Ovary (tissue), 3 donors: ENCODE measurements around the gene CHID1.

Experiments
- CTCF ChIP-seq, 3 donors: fragments of 450-650 bp in 2 of 3; fragments of 200-600 bp in 1 of 3; IDR thresholded peaks; one replicate each; pipeline versions ENCODE4 v1.5.1 to v1.8.0; 2016 to 2022; ENCODE audit warnings: antibody characterized with exemption in 3 of 3, mild to moderate bottlenecking in 1 of 3
- EP300 ChIP-seq: sonication (generic); formaldehyde crosslinking; IDR thresholded peaks from one replicate; pipeline ENCODE4 v1.6.1; 2017; ENCODE audit warnings: antibody characterized with exemption
- POLR2A ChIP-seq: fragments of 450-650 bp; IDR thresholded peaks from one replicate; pipeline ENCODE4 v1.6.1; 2017; ENCODE audit warnings: antibody characterized with exemption, mild to moderate bottlenecking, moderate library complexity
- donor health status: DM: no; HTN: no; CAD: no.

DNA sequence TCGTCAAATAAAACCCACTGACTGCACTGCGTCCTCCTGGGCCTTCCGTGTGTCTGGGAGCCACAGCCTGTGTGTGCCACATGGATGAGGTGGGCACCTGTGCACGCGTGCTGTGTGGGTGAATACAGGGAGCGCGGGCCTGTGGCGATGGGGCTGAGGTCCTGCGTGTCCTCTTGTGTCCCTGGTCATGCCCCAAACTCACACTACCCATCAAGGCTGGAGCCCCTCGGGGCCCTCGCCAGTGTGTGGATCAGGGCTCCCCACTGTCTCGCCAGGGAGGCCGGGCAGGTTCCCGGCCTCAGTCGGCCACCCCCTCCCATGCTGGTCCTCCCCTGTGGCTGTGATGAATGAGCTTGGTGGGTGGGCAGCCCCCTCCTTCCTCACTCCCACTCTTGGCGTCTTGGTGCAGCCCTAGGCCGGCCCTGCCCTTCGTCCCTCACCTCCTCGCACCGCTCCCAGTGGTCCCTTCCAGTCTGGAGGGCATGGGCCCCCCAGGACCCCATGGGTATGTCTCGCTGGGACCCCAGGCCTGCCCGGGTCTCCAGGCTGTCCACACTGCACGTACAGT lies 78.6 kb downstream of the CHID1 start:
- TF ChIP-seq CTCF (IDR thresholded peaks at IDR 0.05) (no peak), POLR2A (no peak), EP300 (no peak)
